ENCODE data around the gene MESP2. TPM values are rescaled to one million over a fixed set of nuclear protein-coding genes. Genes with fewer than 3 reads are reported as not detected.

Gene MESP2
- total and polyA plus RNA-seq, 2 of the 8 experiments (the other 6 are each of a cell fraction or from before 2014, with no cell fraction given) = 0.35 to 0.80 TPM

- H2AK5ac ChIP-seq (ENCODE audit: low read depth, low read length) = no peak overlapping the region
- DNase-seq (ENCODE audit: low read depth in 1 of 2, low spot score in 2 of 2) (no peak), FAIRE-seq (no peak)
- H3K79me2 ChIP-seq (ENCODE audit: control insufficient read depth in 1 of 2, insufficient read depth in 2 of 2, low read length in 2 of 2) = no peaks in the 10 kb centered on the region
- no peak overlapping the region for H2BK12ac ChIP-seq (ENCODE audit: low read depth, low read length)
- no peak overlapping the region for H4K8ac ChIP-seq (ENCODE audit: extremely low read depth, insufficient read depth, low read length)
- H2BK15ac ChIP-seq (ENCODE audit: low read length) = no peak overlapping the region
- H4K5ac ChIP-seq (ENCODE audit: insufficient read length, low read depth, low read length) = no peak overlapping the region
- no peak overlapping the region for H3K56ac ChIP-seq (replicated peaks; ENCODE audit: insufficient read length, low read depth, low read length)
- H3K23me2 ChIP-seq (ENCODE audit: low read depth, low read length) = no peaks in the 10 kb centered on the region
- no peaks in the 10 kb centered on the region for H3K27me3 ChIP-seq (replicated peaks in 1 of 4; ENCODE audit: control insufficient read depth in 3 of 4, extremely low read depth in 1 of 4, insufficient read depth in 3 of 4, low read length in 3 of 4)
- 93% methylated on average over 3 of the region's 3 CpGs; no CpG with 5 or more reads in 1 of the 2 experiments for WGBS, 2 experiments (ENCODE audit: extremely low coverage in 1 of 2, insufficient coverage in 1 of 2, insufficient read length in 1 of 2, insufficient replicate concordance in 2 of 2, low coverage in 1 of 2, low lambda C conversion rate in 2 of 2, missing lambda C conversion rate in 1 of 2)
- H3K4me3 ChIP-seq (ENCODE audit: extremely low read depth in 1 of 4, insufficient read depth in 2 of 4, low read depth in 3 of 4, low read length in 4 of 4) = no peak overlapping the region
- no peaks in the 10 kb centered on the region for H3K79me1 ChIP-seq (ENCODE audit: low read depth, low read length)
- H3K4me1 ChIP-seq (replicated peaks in 1 of 4; ENCODE audit: control insufficient read depth in 3 of 4, insufficient read depth in 4 of 4, low read length in 3 of 4) = no peaks in the 10 kb centered on the region; a peak in 1 of 7 replicates
- ChIA-PET POLR2A (ENCODE audit: partially characterized antibody) (no interaction called here), CTCF (ENCODE audit: partially characterized antibody) (interaction anchor here (1.6 to 1.8 kb wide), 2 partner anchors 24 to 103 kb away, joined by 3 to 4 read pairs; no protein-coding TSS in a partner anchor)
- no peak overlapping the region for H3K9ac ChIP-seq (replicated peaks in 1 of 4; ENCODE audit: extremely low read depth in 1 of 4, low read depth in 3 of 4, low read length in 3 of 4)
- no peak overlapping the region for H3K18ac ChIP-seq (ENCODE audit: extremely low read depth, low read length)
- H3K36me3 ChIP-seq (ENCODE audit: control insufficient read depth in 2 of 4, insufficient read depth in 4 of 4, low read length in 3 of 4) = no peaks in the 10 kb centered on the region
- H3K14ac ChIP-seq (ENCODE audit: insufficient read length) = no peak overlapping the region
- H2BK5ac ChIP-seq (ENCODE audit: low read depth, low read length) = no peak overlapping the region
- H4K20me1 ChIP-seq (replicated peaks in 1 of 2; ENCODE audit: control insufficient read depth in 1 of 2, insufficient read depth in 2 of 2, low read length in 2 of 2) = no peaks in the 10 kb centered on the region
- H3K27ac ChIP-seq (ENCODE audit: low read depth, low read length) = no peak overlapping the region
- no peak overlapping the region for H2AFZ ChIP-seq (ENCODE audit: low read length)
- H3K4me2 ChIP-seq (ENCODE audit: insufficient read depth in 1 of 2, low read depth in 2 of 2, low read length in 2 of 2) = no peak overlapping the region
- H3K9me3 ChIP-seq (ENCODE audit: insufficient read depth in 2 of 2, low read depth in 1 of 2, low read length in 1 of 2) = no peaks in the 10 kb centered on the region
- no peak overlapping the region for H3K23ac ChIP-seq (ENCODE audit: insufficient read length)
- no peak overlapping the region for H2BK20ac ChIP-seq (ENCODE audit: low read length)
- no peak overlapping the region for H3K4ac ChIP-seq (replicated peaks; ENCODE audit: insufficient read length, low read depth, low read length)
- no peak overlapping the region for H4K91ac ChIP-seq (replicated peaks; ENCODE audit: insufficient read length, low read length)
- no peak overlapping the region for H2BK120ac ChIP-seq (replicated peaks; ENCODE audit: low read depth, low read length)
- TF ChIP-seq TAF1 (IDR thresholded peaks at IDR 0.05; ENCODE audit: low read depth, low read length) (no peak), JUN (IDR thresholded peaks at IDR 0.05; ENCODE audit: low read depth, low read length) (no peak), SAP30 (IDR thresholded peaks at IDR 0.05; ENCODE audit: insufficient read depth, insufficient replicate concordance, low read length) (no peak), SRF (IDR thresholded peaks at IDR 0.05; ENCODE audit: low read depth, low read length) (no peak), BRCA1 (IDR thresholded peaks at IDR 0.05; ENCODE audit: low read depth, low read length) (no peak), E2F6 (IDR thresholded peaks at IDR 0.05) (no peak), RXRA (IDR thresholded peaks at IDR 0.05; ENCODE audit: insufficient read depth, low read depth, low read length) (no peak), CTBP2 (IDR thresholded peaks at IDR 0.05; ENCODE audit: borderline replicate concordance, insufficient read depth, insufficient read length, low read length) (no peak), CBX8 (IDR thresholded peaks at IDR 0.05; ENCODE audit: borderline replicate concordance, low read depth, low read length) (no peak), SP4 (IDR thresholded peaks at IDR 0.05; ENCODE audit: low read length) (no peak)
- TF ChIP-seq, protein P1, sequence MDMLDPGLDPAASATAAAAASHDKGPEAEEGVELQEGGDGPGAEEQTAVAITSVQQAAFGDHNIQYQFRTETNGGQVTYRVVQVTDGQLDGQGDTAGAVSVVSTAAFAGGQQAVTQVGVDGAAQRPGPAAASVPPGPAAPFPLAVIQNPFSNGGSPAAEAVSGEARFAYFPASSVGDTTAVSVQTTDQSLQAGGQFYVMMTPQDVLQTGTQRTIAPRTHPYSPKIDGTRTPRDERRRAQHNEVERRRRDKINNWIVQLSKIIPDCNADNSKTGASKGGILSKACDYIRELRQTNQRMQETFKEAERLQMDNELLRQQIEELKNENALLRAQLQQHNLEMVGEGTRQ (IDR thresholded peaks at IDR 0.05; ENCODE audit: low read length) = no peak
- TF ChIP-seq, protein P2, sequence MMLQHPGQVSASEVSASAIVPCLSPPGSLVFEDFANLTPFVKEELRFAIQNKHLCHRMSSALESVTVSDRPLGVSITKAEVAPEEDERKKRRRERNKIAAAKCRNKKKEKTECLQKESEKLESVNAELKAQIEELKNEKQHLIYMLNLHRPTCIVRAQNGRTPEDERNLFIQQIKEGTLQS (IDR thresholded peaks at IDR 0.05; ENCODE audit: insufficient read depth, low read depth, low read length) = no peak
These were observed 6.8 kb upstream of the MESP2 start for GRCh38 chr15:89769366-89769765.
